HG03108 (cell line): Measurements from ENCODE around the gene CD160.
"Not testable (repeated sequence)": the region's sequence is repeated elsewhere in the genome, so short reads cannot be mapped to it uniquely, and the experiment has no call there.

Source experiments
- ATAC-seq: cut with Tn5 transposase; IDR thresholded peaks from one replicate; pipeline ENCODE4 v1.9.1; 2021; ENCODE audit warnings: moderate library complexity; ENCODE audit not compliant: unreplicated experiment

Gene CD160, protein sequence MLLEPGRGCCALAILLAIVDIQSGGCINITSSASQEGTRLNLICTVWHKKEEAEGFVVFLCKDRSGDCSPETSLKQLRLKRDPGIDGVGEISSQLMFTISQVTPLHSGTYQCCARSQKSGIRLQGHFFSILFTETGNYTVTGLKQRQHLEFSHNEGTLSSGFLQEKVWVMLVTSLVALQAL

DNA sequence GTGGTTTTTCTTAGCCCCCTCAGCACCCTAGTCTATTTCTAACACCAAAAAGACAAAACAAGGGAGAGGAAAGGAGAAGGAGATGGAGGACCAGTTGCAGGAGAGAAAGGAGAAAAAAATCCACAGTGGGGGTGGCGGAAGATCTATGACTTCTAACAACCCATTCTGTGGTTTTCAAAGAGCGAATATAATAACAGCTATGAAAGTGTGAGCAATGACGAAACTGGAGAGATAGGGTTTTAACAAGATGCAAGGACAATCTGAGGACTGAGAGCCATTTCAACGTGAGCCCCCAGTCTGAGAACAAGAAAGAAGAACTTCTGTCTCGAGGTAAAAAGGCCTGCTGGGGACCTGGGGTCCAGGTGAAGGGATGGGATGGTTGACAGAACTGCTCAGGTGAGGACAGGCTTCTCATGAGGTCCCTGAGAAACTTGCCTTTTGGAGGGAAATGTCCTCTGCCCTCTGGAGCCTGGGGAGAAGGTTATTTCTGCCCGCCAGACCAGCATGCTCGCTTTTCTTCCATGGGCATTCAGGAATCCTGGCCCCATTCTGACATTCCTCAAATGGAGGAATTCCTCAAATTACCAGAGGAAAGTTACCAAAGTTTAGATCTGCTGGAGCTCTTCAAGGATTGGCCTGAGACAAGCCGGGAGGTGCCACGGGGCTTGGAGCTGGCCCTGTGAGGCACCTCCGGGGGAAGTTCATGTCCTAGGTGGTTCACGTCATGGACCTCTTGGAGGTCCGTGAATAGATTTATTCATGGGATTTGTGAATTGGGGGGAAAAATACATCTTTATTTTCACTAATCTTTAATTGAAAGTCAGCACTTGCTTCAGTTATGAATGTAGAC is at the start of gene CD160:
TSS of gene CD160 (plus strand) at position 270 of the 850 bp plus-strand sequence. CDS start 8,829 bp downstream, outside the sequence.
- no peak for ATAC-seq

DNA sequence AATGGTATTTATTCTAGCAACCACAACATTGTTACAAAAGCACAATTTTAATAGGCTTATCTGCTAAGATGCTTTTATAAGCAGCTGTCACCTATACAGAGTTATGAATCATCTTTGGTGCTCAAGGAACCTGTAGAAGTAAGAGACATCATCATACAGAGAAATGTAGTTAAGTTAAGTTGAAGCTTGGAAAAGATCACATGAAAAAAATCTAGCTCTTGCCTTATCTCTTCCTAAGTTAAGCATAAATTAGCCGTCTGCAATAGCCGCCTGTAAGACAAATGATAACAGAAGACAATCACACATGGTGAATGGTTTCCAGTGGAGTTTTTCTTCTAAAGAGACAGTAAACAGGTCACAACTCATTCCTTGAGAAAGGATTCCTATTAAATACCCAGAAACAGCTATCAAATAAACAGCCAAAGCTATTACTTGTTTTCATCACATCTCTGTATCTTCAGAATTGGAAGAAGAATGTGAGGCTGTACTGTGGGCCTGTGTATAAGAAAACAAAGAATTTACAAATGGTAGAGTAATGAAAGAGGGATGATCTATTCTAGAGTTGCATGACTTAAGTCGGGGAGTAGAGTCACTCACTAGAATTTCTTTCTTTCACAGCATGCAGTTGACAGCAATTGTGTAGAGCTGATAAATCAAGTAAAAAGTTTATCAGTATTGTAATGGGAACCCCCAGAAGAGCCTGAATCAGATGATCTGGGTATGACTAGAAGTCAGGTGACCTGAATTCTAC is 48.1 kb upstream of the CD160 start:
- ATAC-seq: not testable (repeated sequence)

DNA sequence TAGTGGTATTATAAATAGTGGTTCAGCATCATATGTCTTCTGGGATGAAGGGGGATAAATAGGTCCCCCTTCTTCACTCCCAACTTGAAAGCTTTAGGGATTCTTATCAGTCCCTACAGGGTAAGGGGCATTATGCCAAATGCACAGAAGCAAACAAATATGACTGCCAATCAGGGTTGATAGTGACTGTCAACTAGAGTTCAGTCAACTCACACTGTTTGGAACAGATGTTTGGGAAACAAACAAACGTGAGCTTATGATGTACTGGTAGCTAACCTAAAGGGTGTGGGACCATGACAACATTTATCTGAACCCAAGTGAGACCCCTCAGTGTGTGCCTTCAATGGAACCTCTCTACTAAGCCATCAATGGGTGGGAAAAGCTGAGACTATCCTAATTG is 46.1 kb upstream of the CD160 start:
- not testable (repeated sequence) for ATAC-seq

DNA sequence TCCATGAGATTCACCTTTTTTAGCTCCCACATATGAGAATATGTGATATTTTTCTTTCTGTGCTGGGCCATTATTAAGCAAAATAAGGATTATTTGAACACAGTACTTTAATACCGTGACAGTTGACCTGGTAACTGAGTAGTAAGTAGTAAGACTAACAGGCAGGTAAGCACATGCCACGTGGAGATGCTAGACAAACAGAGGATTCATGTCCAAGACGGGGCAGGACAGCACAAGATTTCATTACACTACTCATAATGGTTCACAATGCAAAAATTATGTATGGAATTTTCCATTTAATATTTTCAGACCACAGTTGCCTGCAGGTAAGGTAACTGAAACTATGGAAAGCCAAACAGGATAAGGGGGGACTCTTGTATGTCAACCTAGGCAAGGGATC is 34.4 kb upstream of the CD160 start:
- not testable (repeated sequence) for ATAC-seq

DNA sequence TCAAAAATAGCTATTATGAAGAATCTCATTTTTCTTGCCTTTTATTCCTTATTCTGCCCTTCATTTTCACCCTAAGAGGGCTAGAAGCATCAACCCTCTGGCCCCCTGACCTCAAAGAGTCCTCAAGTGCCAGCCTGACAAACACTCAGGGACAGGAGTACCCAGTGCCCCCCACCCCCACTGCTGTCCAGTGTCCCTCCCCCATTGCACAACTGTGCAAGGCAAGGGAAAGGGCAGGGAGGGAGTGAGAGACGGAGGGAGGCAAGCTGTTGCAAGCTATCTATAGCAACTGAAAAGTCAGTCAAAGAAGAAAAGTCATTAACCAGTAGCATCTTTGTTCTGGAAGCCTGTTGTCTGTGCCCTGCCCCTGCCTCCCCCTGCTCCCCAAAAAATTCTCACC is 33.2 kb upstream of the CD160 start:
- not testable (repeated sequence) for ATAC-seq

DNA sequence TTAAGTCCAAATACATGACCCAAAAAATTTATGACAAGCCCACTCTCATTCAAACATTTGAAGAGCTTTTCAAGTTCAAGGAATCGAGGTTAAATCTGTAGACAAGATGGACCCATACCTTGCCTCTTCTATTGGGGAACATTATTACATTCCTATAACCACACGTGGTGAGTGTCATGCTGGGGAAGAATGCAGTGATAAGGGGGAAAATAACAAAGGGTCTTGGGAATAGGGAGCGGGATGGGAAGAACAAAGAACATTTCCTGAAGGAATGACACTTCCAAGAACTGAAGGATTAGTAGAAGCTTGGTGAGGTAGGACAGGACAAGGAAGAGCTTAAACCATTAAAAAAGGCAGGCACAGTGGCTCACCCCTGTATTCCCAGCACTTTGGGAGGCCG is 31.0 kb upstream of the CD160 start:
- ATAC-seq: no peak

DNA sequence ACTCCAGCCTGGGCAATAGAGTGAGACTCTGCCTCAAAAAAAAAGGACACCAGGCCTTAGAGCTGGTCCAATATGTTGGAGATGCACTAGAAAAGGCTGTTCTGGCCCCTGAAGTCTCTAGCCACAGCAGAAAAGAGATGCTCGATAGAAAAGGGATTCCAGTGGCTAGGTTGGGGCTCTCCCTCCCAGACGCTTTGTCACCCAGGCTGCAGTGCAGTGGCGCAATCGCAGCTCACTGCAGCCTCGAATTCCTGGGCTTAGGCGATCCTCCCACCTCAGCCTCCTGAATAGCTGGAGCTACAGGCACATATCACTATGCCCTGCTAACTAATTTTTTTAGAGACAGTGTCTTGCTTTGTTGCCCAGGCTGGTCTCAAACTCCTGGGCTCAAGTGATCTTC is 30.4 kb upstream of the CD160 start:
- ATAC-seq: no peak

DNA sequence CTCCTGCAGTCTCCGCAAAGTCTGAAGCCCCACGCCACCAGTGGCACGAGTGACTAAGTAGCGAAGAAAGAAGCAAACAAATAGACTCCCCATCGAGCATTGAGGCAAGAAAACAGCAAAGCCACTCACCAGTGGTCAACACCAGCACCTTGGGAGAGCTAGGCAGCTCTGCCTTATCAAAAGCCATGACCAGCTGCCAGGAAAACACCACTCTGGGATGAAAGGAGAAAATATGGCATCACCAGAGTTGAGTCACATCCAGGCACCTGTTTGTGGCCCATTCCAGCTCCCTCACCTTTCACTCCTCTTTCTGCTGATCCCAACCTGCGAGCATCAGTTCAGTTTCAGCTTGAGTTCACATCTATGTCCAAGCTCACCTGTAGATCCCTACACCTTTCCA is 29.4 kb upstream of the CD160 start:
- no peak for ATAC-seq

DNA sequence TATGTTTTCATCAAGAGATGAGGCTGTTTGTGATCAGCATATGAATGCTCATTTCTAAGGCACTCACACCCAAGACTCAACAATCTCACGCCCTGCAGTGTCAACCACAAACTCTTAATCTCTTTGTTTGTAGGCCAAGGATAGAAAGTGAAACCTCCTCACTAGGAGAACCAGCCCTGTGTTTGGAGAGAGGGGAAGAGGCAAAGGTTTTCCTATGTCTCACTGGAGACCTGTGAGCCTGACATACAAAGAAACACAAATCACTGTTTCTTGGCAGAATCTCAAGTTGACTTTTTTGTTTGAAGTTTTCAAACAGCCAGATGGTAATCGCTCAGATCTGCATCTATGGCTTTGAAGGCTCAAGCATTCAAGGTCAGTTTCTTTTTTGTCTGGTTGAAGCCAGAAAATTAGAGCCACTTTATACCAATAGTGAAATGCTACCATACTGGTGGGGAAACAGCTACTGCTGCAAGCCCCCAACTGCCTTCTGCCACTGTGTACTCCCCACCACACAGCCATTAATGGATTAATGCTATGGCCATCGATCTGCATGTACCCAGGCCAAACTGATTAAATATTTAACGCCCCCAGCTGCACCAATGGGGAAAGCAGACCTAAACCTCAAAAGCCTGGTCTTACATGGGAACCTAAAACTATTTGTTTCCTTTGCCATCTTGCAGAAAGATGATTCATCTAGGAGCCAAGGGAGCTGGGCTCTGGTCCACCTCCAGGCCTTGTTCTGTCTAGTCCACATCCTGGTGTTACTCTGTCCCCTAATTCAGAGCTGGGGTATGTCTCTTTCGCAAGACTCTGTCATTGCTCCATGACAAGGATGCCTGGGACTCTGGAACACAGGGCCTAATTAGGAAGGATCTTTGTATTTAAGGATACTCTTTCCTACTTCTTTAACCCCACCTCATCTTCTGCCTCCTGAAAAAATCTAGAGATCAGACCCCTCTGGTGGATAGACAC is 28.4 kb upstream of the CD160 start:
- peak; percentile 92 for ATAC-seq

DNA sequence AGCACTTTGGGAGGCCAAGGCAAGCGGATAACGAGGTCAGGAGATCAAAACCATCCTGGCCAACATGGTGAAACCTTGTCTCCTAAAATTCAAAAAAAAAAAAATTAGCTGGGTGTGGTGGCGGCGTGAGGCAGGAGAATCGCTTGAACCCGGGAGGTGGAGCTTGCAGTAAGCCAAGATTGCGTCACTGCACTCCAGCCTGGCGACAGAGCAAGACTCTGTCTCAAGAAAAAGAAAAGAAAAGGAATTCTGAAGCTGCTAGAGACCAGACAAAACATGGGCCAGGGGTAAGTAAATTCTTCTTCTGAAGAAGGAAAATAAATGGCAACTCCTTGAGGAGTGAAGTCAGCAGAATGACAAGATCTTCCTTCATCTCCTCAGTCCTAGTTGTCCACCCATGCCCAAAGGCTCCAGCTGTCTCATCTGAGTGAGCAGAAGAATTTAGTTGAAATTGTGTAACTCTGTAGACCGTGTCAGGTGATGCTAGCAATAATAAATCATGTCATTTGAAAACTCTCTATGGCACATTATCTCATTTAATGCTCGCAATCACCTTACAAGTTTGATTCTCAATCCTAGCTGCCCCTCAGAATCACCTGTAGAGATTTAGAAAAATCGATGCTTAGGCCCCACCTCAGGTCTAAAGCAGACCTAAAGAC is 26.4 kb upstream of the CD160 start:
- no peak for ATAC-seq

DNA sequence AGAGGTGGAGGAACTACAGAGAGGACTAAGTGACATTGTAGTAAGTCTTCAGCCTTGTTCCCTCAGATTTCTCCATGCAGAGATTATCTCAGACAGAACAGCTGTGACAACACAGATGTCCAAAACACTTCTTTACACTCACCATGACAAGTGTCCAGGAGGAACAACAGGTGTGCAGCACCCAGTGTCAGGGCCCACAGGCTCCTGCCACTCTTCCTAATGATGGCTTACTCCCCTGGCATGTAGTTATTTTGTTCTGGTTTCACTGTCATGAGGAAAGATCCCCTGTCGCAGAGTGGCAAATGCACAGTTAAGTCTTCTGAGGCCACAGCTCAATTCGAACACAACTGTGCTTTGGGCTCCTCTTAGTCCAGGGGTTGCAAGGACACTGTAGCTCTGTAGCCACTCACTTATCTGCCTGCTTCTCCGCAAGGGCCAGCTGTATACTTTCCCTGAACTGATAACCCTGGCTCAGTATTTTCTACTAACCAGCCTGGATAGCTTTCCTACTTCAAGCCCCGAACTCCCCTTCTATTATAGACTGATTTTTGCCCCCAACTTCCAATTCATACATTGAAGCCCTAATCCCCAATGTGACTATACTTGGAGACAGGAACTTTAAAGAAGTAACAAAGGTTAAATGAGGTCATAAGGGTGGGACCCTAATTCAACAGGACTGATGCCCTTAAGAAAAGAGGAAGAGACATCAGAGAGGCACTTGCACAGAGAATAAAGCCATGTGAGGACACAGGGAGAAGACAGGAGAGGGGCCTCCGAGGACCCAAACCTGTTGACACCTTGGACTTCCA is 23.3 kb upstream of the CD160 start:
- no peak for ATAC-seq

DNA sequence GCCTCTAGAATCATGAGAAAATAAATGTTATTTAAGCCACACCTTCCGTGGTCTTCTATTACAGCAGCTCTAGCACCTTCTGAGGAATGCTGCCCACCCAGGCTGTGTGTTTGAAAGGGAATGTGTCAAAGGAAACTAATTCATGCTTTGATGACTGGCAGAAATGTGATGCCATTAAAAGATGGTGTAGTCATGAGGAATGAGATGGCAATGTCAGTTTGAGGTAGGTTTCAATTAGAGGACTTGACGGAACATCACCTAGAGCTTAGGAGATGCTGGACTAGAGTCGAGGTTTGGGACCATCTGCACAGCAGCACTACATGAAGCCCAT is 22.7 kb upstream of the CD160 start:
- ATAC-seq: no peak

DNA sequence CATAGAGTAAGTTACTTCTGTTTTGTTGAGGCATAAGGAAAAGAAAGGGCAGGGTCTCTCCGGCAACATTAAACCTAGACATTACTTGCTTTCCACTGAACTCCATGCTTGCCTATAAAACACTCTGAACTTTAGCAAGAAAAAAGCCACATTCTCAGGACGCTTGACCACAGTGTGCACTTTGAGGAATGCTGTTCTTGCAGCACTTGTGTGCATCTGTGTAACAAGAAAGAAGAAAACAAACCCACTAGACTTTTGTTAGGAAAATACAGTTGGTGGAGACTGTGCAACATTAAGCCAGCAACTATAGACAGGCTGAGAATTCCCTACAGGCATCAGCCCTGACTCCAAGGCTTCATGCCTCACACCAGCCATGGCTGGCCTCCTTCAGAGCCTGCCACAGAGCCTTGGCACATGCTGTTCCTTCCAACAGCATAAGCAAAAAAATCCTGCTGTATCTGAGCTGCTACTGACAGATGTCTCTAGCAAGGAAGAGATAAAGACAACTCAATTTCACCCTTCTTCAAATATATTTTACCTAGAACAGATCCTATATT is 17.9 kb upstream of the CD160 start:
- ATAC-seq: no peak

DNA sequence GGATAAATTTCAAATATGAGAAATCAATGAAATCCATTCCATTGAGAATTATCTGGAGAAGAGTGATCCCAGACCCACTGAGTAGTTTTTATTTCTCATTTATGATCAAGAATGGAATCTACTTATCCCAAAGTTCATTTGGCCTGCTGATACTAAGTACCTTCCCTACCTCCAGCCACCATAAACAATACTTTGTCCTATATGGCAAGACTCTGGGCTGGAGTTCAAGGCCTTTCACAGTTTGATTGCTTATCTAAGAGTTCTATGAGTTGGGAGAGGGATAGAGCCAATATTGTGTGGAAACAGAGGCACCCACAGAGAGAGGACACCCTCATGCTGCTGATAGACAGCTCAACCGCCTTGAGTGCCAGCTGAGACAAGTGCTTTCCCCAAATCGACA is 17.2 kb upstream of the CD160 start:
- ATAC-seq: no peak

DNA sequence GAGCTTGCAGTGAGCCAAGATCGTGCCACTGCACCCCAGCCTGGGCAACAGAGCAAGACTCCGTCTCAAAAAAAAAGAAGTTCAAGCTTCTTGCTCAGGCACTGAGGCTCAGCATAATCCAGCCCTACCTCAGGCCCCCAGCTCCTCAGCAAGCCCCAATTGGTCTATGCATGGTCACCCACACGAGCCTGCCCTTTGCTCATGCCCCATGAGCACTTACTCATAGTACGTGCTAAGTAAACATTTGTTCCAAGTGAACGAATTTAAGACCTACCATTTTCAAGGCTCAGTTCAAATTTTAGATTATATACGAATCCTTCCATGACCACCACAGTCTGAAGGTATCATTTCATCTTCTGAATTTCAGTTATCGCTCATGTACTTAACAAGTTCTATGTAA is 16.5 kb upstream of the CD160 start:
- ATAC-seq: no peak

DNA sequence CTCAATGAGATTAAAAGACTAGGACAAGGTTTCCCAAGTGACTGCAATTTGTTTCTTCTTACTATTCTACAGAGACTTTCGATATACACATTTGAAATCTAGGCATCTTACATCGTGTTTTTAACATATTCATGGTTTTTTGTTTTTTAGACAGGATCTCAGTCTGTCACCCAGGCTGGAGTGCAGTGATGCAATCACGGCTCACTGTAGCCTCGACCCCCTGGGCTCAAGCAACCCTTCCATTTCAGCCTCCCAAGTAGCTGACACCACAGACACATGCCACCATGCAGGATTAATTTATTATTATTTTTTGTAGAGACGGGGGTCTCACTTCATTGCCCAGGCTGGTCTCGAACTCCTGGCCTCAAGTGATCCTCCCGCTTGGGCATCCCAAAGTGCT is 13.7 kb upstream of the CD160 start:
- ATAC-seq: no peak

DNA sequence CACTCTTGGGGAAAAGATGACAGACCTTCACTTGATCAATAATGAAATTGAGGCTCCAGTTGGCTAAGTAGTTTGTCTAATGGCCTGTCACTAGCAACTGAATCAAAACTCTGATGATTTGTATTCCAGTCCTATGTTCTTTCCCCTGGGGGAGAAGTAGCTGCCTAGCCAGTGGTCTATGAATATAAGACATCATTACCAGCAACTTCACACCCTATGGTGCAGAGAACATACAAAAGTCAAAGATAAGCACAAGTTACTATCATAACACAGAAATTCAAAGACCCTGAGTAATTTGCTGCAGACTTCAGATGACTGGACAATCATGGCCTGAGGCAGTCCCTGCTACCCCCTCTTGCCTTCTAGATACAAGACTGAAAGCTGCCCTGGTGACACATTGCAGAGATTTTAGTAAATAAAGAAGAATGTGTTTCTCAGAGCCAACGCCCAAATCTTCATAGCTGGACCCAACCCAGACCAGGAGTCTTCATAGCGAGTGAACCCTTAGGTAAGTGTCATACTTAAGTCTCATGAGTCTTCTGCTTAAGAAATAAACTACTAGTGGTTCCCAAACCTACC is 13.1 kb upstream of the CD160 start:
- no peak for ATAC-seq

DNA sequence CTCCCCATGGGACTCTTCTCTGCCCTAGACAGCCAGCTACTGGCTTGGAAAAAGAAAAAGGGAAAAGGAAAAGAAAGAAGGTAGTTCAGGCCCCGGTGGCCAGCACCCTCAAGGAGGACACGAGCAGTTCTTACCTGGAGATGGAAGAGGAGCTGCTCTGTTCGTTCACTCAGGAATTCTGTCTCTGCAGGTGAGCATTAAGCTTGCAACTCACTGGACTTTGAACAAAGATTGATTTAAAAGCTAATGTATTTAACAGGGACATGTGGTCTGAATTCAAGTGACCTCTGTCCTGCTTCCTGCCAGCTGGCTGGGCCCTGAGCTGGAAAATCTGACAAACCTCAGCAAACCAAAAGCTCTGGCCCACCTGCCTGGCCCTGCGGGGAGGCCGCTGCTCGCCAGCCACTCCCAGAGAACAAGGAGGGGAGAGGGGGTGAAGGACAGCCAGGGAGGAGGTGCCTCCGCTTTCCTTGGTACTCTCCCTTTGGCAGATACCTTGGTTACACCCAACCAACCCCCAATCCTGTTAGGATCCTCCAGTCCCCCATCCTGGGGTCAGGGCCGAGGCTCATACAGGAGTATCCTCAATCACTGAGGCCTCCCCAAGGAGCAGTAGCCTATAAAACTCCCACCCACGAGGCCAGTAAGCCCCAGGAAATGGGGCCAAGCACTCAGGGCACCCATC is 12.0 kb upstream of the CD160 start, which contains the start of gene PDZK1:
TSS of gene PDZK1 (minus strand) at position 186 of the 685 bp plus-strand sequence. CDS start 19,347 bp downstream, outside the sequence.
- ATAC-seq: no peak
